OCI-LY1 (cell line): ENCODE data around the gene STARD13.

Source experiments
- CTCF ChIP-seq: fragments of 200-600 bp; sonication (generic), shearing (Covaris generic); IDR thresholded peaks from 2 replicates; pipeline ENCODE4 v1.5.1; 2017; ENCODE audit warnings: mild to moderate bottlenecking, antibody characterized with exemption, low read length, moderate library complexity, mixed read lengths
- EZH2 ChIP-seq: fragments of 200-600 bp; sonication (generic), shearing (Covaris generic); IDR thresholded peaks from 2 replicates; pipeline ENCODE4 v1.8.0; 2017; ENCODE audit warnings: borderline replicate concordance, mixed run types, mild to moderate bottlenecking, antibody characterized with exemption, low read length, moderate library complexity, mixed read lengths

- TF ChIP-seq CTCF (no peak), EZH2 (no peak)
Measured at GRCh38 chr13:33207615-33207961, 78.0 kb downstream of the STARD13 start.
